ENCODE measurements around the gene MID1.

Gene MID1

GRCh38 chrX:10557166-10557565, 63.2 kb downstream of the MID1 start:
- H3K27me3 ChIP-seq (ENCODE audit: insufficient read depth, low read length, poor library complexity, severe bottlenecking), result no peaks in the 10 kb centered on the region
- no peaks in the 10 kb centered on the region for H3K36me3 ChIP-seq (ENCODE audit: insufficient read depth, low read length)
- no peak overlapping the region for H3K4me3 ChIP-seq (ENCODE audit: low read length, poor library complexity, severe bottlenecking)
- no peaks in the 10 kb centered on the region for H3K9me3 ChIP-seq (ENCODE audit: insufficient read depth, low read depth, low read length)
- H3K4me1 ChIP-seq (ENCODE audit: insufficient read depth, low read length, poor library complexity, severe bottlenecking), result no peaks in the 10 kb centered on the region
- no peak overlapping the region for H3K9ac ChIP-seq (ENCODE audit: low read depth, low read length, poor library complexity, severe bottlenecking)
- no peak overlapping the region for H2AFZ ChIP-seq (ENCODE audit: low read length)
- TF ChIP-seq EZH2phosphoT487 (IDR thresholded peaks at IDR 0.05; ENCODE audit: borderline replicate concordance), result no peak
- TF ChIP-seq, protein P1, sequence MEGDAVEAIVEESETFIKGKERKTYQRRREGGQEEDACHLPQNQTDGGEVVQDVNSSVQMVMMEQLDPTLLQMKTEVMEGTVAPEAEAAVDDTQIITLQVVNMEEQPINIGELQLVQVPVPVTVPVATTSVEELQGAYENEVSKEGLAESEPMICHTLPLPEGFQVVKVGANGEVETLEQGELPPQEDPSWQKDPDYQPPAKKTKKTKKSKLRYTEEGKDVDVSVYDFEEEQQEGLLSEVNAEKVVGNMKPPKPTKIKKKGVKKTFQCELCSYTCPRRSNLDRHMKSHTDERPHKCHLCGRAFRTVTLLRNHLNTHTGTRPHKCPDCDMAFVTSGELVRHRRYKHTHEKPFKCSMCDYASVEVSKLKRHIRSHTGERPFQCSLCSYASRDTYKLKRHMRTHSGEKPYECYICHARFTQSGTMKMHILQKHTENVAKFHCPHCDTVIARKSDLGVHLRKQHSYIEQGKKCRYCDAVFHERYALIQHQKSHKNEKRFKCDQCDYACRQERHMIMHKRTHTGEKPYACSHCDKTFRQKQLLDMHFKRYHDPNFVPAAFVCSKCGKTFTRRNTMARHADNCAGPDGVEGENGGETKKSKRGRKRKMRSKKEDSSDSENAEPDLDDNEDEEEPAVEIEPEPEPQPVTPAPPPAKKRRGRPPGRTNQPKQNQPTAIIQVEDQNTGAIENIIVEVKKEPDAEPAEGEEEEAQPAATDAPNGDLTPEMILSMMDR (conservative IDR thresholded peaks at IDR 0.05; ENCODE audit: low read length), result no peak
- H3K9me2 ChIP-seq (replicated peaks; ENCODE audit: low read depth, low read length), result no peaks in the 10 kb centered on the region
- no peaks in the 10 kb centered on the region for H4K20me1 ChIP-seq (ENCODE audit: insufficient read depth, low read length, poor library complexity, severe bottlenecking)
- H3K4me2 ChIP-seq (ENCODE audit: low read depth, low read length, poor library complexity, severe bottlenecking), result no peak overlapping the region
- no peaks in the 10 kb centered on the region for H3K79me2 ChIP-seq (ENCODE audit: insufficient read depth, low read length)
- H3F3A ChIP-seq (ENCODE audit: low read depth), result no peaks in the 10 kb centered on the region

GRCh38 chrX:10556405-10556804, 64.0 kb downstream of the MID1 start:
- H3K79me2 ChIP-seq (ENCODE audit: insufficient read depth, low read length), result no peaks in the 10 kb centered on the region

GRCh38 chrX:10555846-10556245, 64.5 kb downstream of the MID1 start:
- Histone ChIP-seq H3F3A (ENCODE audit: low read depth) (no peaks in the 10 kb centered on the region), H3K4me2 (ENCODE audit: low read depth, low read length, poor library complexity, severe bottlenecking) (no peak overlapping the region), H3K27me3 (ENCODE audit: insufficient read depth, low read length, poor library complexity, severe bottlenecking) (no peaks in the 10 kb centered on the region), H2AFZ (ENCODE audit: low read length) (no peak overlapping the region), H3K4me1 (ENCODE audit: insufficient read depth, low read length, poor library complexity, severe bottlenecking) (no peaks in the 10 kb centered on the region), H3K9me3 (ENCODE audit: insufficient read depth, low read depth, low read length) (no peaks in the 10 kb centered on the region), H3K79me2 (ENCODE audit: insufficient read depth, low read length) (no peaks in the 10 kb centered on the region), H3K9ac (ENCODE audit: low read depth, low read length, poor library complexity, severe bottlenecking) (no peak overlapping the region), H3K9me2 (replicated peaks; ENCODE audit: low read depth, low read length) (no peaks in the 10 kb centered on the region), H3K4me3 (ENCODE audit: low read length, poor library complexity, severe bottlenecking) (no peak overlapping the region), H3K36me3 (ENCODE audit: insufficient read depth, low read length) (no peaks in the 10 kb centered on the region), H4K20me1 (ENCODE audit: insufficient read depth, low read length, poor library complexity, severe bottlenecking) (no peaks in the 10 kb centered on the region)
- TF ChIP-seq EZH2phosphoT487 (IDR thresholded peaks at IDR 0.05; ENCODE audit: borderline replicate concordance), result no peak
- TF ChIP-seq, protein P1 (conservative IDR thresholded peaks at IDR 0.05; ENCODE audit: low read length), result no peak

More at GRCh38 chrX:10556405-10556804, 64.0 kb downstream of the MID1 start:
- Histone ChIP-seq H3K36me3 (ENCODE audit: insufficient read depth, low read length) (no peaks in the 10 kb centered on the region), H3K27me3 (ENCODE audit: insufficient read depth, low read length, poor library complexity, severe bottlenecking) (no peaks in the 10 kb centered on the region), H3K4me1 (ENCODE audit: insufficient read depth, low read length, poor library complexity, severe bottlenecking) (no peaks in the 10 kb centered on the region), H3K9me2 (replicated peaks; ENCODE audit: low read depth, low read length) (no peaks in the 10 kb centered on the region), H4K20me1 (ENCODE audit: insufficient read depth, low read length, poor library complexity, severe bottlenecking) (no peaks in the 10 kb centered on the region), H3F3A (ENCODE audit: low read depth) (no peaks in the 10 kb centered on the region), H3K4me2 (ENCODE audit: low read depth, low read length, poor library complexity, severe bottlenecking) (no peak overlapping the region), H2AFZ (ENCODE audit: low read length) (no peak overlapping the region), H3K9me3 (ENCODE audit: insufficient read depth, low read depth, low read length) (no peaks in the 10 kb centered on the region), H3K9ac (ENCODE audit: low read depth, low read length, poor library complexity, severe bottlenecking) (no peak overlapping the region), H3K4me3 (ENCODE audit: low read length, poor library complexity, severe bottlenecking) (no peak overlapping the region)
- TF ChIP-seq, protein P1 (conservative IDR thresholded peaks at IDR 0.05; ENCODE audit: low read length), result no peak
- TF ChIP-seq EZH2phosphoT487 (IDR thresholded peaks at IDR 0.05; ENCODE audit: borderline replicate concordance), result no peak
